Fibroblast of peridontal ligament (primary cell): Measurements from ENCODE around the gene POLN.

Source experiments
- DNase-seq: peaks from one replicate; pipeline ENCODE4 v3.0.0-alpha.2; 2010; ENCODE audit errors: extremely low read depth

Gene POLN

DNA sequence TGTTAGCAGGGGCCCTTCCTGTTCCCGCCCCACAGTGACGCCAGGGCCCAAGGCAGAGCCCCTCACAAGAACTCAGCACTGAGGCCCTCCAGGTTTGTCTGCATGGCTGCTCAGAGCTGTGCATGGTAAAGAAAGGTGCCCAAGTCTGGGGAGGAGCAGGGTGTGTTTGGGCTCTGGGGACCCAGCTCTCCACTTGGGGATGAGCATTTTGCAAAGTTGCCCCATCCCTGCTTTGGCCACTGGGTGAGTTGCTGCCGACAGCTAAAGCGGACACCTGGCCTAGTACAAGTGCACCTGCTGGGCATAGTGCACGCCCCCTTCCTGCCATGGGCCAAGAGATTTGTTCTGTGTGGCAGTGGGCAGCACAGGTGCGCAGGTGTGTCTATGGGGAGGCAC lies 22.0 kb upstream of the POLN start:
- no peak for DNase-seq

DNA sequence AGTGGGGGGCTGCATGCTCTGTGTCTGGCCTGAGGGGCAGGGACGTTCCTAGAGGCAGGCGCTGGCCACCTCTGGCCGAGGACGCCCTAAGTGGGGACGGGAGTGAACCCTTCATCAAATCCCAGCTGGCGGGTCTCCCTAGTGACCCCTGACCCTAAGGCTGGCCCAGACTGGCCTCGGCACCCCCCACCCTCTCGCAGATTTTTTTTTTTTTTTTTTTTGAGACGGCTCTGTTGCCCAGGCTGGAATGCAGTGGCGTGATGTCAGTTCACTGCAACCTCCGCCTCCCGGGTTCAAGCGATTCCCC lies 21.0 kb upstream of the POLN start:
- no peak for DNase-seq

DNA sequence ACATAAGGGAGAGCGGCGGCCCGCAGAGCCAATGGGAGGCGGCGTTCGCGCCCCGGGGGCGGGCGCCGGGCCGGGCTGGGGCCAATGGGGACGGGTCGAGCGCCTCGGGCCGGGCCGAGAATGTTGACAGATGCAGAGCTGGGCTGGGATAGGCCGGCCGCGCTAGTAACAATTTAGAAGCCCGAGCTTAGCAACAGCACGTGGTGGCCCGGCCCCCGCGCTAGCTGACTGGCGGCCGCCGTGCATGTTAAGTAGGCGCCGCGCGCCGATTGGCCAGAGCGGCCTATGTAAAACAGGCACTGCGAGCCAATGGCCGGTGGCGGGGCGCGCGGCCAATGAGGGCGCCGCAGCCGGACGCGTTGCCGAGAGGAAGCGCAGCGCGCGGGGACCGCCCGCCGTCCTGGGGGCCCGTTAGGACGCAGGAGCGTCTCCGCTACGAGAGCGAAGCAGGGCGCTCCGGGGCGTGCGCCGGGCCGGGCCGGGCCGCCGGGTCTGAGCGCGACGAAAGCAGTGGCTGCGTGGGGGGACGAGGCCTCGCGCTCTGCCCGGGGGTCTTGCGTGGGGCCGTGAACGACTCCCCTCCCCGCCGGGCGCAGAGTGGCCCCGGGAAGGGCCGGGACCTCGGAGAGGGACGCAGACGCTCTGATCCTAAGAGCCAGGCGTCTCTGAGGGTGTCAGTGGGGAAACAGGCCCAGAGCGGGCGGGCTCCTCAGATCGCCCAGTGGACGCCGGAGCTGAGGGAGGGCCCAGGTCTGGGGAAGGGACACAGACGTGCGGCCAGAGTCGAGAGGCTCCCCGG lies 20.4 kb upstream of the POLN start:
- DNase-seq, result peak; percentile 99

DNA sequence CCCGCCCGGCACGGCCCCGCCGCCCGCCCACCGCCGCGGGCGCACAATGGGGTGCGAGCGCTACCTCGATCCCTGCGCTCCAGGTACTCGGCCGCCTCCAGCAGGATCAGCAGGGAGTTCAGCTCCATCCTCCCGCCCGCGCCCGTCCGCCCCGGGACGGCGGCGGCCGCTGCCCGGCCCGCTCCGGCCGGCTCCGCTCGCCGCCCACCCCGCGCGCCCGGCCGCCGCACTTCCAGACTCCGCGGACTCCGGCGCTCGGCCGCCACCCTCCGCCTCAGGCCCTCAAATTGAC lies 19.9 kb upstream of the POLN start, which contains the start of gene MXD4:
TSS of gene MXD4 (minus strand) at position 257 of the 292 bp plus-strand sequence. CDS start at position 128, 129 bp downstream.
- DNase-seq, result no peak

DNA sequence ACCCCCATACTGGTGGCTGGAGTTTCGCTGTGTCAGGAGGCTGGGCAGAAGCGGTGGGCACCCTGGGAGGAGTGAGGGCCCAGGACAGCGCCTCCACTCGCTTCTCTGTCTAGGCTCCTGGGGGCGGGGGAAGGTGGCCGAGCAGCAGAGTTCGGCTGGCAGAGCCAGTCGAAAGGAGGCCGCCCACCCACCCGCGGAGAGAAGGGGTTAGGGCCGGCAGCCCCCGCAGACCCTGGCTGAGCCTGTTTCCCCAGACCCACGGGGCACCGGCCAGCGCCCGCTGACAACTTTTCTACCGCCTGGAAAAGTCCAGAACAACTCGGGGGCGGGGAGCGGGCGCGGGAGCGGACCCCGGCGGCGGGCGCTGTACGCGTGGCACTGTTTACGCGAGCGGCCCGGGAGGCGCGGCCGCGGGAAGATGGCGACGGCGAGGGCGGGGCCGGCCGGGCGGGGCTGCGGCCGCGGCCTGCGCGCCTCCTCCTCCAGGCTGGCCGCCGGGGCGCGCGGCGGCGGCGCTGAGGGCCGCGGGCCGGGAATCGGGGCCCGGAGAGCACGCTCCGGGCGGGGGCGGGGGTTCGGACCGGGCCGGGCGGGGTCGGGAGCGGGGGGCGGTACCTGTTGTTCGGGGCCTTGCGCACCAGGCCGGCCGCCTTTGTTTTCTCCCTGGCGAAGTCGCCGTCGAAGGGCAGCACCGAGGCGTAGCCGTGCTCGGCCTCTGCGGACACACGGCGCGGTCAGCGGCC lies 19.4 kb upstream of the POLN start:
- DNase-seq, result no peak

DNA sequence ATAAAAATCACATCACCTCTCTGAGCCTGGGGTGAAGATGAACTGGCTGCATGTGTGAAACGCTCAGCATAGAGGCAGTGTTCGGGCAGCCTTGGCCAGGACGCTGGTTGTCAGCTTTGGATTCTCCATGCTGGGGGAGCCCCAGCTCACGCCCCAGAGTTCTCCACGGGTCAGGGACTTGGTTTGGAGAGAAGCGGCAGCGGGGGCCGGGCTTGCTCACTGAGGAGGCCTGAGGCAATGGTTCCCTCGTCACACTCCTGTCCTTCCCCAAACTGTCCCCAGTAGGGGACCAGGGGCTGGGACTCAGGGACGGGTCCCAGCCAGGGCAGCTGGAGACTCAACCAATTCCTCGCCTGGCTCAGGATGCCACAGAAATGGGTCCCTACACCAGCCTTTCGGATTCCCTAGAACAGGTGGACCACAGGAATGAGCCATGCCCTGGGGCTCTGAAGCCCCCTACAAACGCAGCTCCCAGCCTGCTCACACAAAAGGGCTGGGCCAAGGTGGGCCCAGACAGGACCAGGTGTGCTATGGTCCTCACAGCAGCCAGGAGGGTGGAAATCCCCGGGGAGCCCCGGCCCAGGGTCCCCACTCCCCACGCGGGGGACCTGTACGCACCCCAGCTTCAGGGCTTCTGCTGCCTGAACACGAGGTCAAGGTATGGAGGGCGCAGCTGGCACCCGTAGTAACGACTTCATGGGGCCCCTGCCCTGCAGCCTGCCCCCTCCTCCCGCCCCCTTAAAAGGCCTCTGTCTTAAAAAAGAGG lies 18.6 kb upstream of the POLN start:
- no peak for DNase-seq

DNA sequence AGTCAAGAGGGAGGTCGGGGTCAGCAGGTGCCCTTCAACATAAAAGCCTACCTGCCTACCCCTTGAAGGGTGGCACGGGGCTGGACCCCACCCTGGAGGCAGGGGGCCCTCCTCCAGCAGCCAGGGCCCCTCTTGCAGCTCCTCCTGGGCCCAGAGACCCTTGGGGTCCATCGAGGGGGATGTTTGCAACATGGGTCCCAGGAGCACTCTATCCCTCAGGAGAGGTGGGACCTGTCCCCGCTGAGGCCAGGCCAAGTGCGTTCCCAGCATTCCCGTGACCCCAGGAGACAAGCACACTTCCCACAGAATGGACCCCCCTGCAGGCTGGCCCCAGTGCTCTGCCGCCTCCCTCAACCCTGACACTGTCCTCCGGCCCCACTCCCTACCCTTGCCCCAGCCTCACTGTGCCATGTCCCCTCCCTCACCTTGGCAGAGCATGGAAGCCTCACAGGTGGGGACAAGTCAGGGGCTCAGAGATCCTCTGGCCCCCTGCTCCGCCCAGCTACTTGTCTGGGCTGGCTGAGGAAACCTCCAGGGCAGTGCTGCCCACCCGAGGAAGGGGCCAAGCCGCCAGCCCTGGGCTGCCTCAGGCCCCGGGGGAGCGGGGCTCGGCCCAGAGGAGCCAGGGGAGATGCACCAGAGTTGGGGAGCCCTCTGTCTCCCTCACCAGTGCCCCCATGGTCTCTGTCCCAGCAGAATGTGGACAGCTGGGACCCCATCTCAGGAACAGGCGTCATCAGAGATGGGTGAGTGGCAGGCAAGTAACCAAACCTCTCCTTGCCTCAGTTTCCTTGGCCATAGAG lies 17.8 kb upstream of the POLN start:
- no peak for DNase-seq

DNA sequence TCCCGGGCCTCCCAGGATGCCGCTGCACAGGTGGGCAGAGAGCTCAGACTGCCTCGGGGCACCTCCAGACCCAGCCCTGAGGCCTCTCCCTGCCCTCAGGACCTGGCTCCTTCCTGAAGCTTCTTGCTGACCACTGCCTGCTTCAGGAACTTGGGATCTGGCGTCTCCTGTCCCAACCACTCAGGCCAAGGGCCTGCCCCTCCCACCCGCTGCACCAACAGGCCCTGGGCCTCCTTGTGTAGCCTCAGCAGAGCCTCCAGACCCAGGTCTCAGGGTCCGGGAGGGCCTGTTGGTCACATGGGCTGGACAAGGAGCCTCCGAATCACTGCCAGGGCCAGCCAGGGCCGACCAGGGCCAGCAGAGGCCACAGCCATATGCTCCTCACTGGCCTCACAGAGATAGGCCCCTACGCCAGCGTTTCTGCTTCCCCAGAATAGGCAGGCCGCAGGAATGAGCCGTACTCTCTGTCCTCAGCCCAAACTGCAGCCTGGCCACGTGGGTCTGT lies 17.2 kb upstream of the POLN start:
- DNase-seq, result no peak

DNA sequence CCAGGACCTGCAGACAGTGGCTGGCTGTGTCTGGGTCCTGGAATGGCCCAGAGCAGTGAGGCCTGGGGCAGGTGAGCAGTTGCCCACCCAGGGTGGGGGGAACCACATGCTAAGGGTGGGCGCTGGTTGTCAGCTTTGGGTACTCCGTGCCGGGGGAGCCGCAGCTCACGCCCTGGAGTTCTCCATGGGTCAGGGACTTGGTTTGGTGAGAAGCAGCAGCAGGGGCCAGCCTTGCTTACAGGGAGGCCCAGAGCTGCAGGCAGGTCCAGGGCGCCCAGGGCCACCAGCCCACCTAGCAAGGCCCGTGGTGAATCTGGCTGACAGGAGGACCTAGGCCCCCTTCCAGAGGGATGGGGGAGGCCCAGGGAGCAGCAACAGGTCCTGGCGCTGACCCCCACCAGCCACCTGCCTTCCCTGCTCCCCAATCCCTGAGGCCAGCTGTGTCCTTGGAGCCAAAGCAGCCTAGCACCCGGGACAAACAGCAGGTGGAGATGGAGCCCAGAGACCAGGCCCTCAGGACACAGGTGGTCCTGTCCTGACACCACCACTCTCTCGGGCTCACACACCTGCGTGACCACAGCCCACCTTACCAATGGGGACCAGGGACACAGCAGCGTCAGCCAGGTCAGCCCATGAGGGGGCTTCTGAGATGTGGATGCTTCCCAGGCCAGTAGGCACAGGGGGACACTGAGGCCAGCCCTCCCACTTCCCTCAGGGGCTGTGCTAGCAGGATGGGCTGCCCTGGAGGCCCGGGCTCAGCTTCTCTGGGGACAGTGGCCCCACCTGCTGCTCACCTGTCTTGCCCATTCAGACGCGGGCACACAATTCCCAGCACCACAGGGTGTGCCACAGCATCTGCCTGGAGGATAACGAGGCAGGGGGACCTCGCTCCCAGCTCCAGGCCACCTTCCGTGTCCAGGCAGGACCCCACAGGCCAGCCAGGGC lies 16.4 kb upstream of the POLN start:
- DNase-seq, result no peak

DNA sequence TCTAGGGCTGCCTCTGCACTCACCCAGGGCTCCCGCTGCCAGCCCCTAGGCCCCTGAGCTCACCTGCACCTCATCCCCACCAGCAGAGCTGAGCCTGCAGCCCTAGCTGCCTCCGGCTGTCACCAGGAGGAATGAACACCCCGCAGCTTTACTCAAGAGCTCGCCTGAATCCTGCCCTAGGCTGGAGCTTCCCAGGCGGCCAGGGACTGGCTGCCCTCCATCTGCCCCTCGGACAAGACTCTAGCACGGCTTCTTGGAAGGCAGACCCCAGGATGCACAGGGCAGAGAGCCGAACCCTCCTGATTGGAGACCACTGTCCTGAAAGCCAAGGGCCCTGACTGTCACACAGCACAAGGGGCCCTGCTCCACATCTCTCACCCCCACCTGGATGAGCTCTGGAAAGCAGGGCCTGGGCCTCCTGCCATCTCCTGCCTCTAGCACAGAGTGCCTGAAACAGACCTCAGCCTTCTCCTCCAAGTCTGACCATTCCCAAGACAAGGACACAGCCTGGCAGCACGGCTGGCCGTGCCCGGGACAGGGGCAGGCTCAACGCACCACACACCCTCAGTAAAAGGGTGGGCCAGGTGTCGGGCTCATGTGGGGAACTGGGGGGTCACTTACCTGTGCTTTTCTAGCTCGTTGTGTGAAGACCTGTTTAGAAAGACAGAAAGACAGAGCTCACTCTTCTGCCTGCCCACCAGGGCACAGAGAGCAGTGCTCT lies 15.6 kb upstream of the POLN start:
- DNase-seq, result no peak

DNA sequence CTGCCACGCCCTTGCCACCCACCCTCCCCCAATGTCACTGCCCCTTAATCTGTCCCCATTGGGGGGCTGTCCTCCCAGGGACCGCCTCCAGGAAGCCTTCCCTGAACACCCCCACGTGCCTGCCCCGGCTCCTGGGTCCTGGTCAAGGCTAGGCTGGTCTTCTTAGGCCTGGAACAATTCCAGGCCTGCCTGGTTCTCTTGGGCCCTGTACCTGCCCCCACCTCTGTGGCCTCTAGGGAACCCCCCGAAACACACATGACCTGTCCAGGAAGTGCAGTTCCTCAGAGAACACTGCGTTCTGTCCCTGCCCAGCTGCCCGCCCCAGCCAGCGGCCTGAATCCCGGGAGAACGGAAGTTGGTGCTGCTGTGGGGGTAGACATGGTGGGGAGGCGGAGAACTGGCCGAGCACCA lies 14.9 kb upstream of the POLN start:
- no peak for DNase-seq

DNA sequence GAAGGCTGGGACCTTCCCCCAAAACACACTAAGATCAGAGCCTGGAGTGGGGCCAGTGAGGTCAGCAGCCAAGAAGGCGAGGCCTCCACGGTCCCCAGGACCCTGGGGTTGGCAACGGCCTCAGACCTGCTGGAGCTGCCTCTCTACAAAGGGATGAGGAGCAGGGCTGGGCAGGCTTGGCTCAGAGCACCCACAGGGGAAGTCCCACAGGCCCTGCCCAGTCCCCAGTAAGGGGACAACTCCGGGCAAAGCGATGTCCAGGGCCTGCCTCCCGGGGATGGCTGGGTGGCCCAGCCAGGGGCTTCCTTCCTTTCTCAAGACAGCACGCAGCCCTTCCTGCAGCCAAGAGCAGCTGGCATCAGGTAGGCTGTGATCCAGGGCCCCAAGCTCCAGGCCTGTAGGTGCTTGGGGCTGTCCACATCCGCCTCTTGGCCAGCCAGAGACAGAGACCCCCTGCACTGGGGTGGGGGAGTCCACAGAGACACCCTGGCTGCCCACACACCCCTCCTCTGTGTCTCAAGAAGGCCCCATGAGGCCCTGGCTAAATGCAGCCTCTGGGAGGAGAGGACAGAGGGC lies 14.3 kb upstream of the POLN start:
- no peak for DNase-seq

DNA sequence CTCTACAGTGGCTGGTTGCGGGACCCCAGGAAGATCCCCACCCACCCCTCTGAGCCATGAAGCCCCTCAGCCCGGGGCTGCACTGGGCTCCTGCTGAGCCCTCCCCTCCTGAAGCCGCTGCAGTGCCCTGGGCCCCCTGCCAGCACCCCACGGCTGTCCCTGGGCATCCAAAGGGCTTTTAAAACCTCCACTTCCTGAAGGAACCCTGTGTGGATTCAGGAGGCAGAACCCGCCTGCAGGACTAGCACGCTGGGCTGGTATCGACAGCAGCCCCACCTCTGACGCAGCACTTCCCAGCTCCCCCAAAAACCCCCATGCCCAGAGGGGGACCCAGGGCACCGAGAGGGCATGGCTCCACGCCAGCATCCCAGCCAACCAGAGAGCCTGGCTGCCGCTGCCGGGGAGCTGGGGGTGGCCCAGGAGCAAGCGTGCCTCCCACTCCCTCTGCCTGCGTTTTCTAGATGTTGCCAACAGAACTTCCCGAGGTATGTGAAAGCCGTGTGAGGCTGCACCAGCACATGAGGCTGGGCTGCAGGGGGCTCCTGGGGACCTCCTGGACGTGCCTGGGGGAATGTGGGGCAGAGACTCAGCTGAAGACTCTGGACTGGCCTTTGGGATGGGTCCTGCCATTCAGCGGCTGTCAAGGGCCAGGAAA lies 13.7 kb upstream of the POLN start:
- peak; percentile 10 for DNase-seq

DNA sequence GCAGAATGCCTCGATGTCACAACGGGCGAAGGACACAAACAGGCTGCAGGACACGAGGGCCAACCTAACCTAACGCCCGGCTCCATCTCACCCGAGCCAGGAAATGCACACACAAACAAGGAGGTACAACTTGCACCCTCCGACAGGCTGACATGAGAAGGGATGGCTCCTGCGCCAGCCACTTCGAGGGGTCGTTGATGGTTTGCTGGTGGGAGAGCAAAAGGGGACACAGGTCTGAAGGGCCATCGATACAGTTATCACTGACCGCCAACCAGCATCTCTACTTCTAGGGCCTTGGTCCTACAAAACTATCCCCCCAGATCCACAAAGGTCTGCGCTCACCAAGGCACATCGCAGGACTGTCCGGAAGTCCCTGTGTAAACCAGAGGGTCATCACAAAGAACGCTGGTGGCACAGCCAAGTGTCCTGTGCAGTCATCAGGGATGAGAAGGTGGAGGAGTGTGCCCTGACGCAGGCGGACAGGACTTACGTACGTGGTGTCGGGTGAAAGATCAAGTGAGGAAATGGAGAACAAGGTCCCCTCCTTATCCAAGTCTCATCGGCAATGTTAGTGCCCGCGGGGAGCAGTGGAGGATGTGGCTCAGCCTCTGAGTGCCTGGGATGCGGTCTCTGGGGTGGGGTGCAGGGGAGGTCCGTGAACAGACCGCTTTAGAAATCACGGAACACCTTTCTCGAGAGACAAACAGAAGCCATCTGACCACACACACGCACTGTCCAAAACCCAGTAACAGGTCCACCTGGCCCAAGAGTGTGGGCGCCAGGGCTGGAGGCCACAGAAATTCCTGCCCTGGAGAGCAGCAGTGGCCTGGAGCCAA lies 13.0 kb upstream of the POLN start:
- DNase-seq, result no peak

DNA sequence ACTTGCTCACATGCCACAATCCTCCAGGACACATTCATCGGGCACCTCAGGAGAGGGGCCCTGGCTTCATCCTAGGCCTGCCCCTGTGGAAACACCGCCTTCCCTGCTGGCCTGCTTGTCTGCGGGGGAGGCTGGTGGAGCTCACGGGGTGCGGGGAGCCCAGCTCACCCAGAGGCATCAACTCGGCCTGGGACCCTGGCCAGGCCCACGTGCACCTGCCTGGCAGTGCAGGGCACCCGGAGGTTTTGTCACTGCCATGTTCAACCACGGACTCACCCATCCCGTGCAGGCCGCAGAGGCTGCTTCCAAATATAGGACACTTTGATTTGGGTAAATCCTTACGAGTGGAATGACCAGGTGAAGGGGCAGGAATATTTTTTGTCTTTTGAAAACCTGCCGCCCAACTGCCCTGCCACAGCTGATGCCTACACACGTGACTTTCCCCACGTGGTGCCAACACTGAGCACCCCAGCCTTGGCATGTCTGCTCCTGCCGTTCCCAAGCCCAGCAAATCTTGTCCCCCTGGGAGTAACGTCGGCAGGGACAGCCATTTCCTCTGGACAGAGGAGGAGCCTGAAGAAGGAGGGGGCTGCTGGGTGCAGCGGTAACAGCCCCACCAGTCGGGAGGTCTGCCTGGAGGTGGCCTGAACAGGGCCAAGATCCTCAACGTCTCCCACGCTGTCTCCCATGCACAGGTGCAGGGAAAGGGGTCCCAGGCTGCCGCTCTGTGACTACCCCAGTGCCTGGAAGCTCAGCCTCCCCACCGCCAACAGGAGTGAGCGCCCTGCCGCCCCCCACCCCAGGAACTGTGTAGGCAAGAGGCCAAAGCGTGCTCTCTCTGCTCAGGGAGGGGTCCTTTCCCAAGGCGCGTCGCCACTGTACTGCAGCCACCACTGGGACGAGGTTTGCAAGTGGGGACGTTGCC lies 11.5 kb upstream of the POLN start:
- DNase-seq, result no peak

DNA sequence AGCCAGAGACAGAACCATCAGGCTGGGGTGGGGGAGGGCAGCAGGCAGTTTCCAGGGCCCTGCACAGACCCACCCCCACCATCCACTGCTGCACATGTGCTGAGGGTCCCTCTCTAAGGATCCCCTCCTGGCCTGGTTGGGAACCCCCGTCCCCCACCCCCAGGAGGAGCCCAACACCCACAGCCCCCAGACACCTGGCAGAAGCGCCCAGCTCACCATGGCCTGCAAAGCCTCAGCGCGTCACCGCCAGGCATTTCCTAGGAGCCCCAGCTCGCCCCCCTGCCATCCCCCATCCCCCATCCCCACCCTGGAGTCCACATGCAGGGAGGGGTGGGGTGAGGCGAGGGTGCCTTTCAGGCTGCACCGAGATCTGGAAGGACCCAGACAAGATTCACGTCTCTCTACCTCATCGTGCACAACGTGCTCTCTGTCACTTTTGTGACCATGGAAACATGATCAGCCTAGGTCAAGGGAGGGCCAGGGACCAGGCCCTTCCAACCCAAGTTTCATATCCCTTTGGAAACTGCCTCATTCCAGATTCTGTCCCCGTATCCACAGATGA lies 10.7 kb upstream of the POLN start:
- DNase-seq, result no peak
